ENCODE measurements around the gene SEMA5A.

SEMA5A gene

GRCh38 chr5:9314558-9314957, 231.3 kb downstream of the SEMA5A start:
- no peak for DNase-seq

GRCh38 chr5:9313751-9314150, 232.1 kb downstream of the SEMA5A start:
- no peak for DNase-seq

- DNase-seq, result no peak
These were observed 238.7 kb downstream of the SEMA5A start for GRCh38 chr5:9307150-9307549.

GRCh38 chr5:9302218-9302617, 243.7 kb downstream of the SEMA5A start:
- DNase-seq, result no peak

- no peak for DNase-seq
These were observed 244.7 kb downstream of the SEMA5A start for GRCh38 chr5:9301200-9301599.

GRCh38 chr5:9297134-9297533, 248.7 kb downstream of the SEMA5A start:
- no peak for DNase-seq

- DNase-seq, result no peak
These were observed 250.4 kb downstream of the SEMA5A start for GRCh38 chr5:9295466-9295801.

- DNase-seq, result no peak
These were observed 250.9 kb downstream of the SEMA5A start for GRCh38 chr5:9294793-9295465.

GRCh38 chr5:9288234-9288633, 257.6 kb downstream of the SEMA5A start:
- no peak for DNase-seq

GRCh38 chr5:9284781-9285307, 261.0 kb downstream of the SEMA5A start:
- DNase-seq, result no peak

GRCh38 chr5:9284272-9284671, 261.6 kb downstream of the SEMA5A start:
- no peak for DNase-seq

GRCh38 chr5:9283473-9283872, 262.4 kb downstream of the SEMA5A start:
- DNase-seq, result no peak

GRCh38 chr5:9283021-9283420, 262.9 kb downstream of the SEMA5A start:
- no peak for DNase-seq

GRCh38 chr5:9282211-9282610, 263.7 kb downstream of the SEMA5A start:
- no peak for DNase-seq

GRCh38 chr5:9279774-9280173, 266.1 kb downstream of the SEMA5A start:
- no peak for DNase-seq

- DNase-seq, result no peak
These were observed 266.8 kb downstream of the SEMA5A start for GRCh38 chr5:9278921-9279603.

- DNase-seq, result no peak
These were observed 276.9 kb downstream of the SEMA5A start for GRCh38 chr5:9269014-9269413.

- DNase-seq, result no peak
These were observed 277.6 kb downstream of the SEMA5A start for GRCh38 chr5:9268226-9268625.

- no peak for DNase-seq
These were observed 280.2 kb downstream of the SEMA5A start for GRCh38 chr5:9265441-9266287.

GRCh38 chr5:9264301-9264700, 281.6 kb downstream of the SEMA5A start:
- DNase-seq, result no peak

GRCh38 chr5:9263656-9264055, 282.2 kb downstream of the SEMA5A start:
- DNase-seq, result no peak

GRCh38 chr5:9251379-9251980, 294.4 kb downstream of the SEMA5A start:
- DNase-seq, result no peak

- DNase-seq, result no peak
These were observed 296.6 kb downstream of the SEMA5A start for GRCh38 chr5:9249231-9249630.

Data from SW 1271 (cell line).